Smooth muscle cell (in vitro differentiated cells): Measurements from ENCODE around the gene PDE1C. TPM values are rescaled to one million over a fixed set of nuclear protein-coding genes. Genes with fewer than 3 reads are reported as not detected.

ENCODE experiments used
- DNase-seq: peaks from one replicate; lab custom pipeline; 2025; ENCODE audit not compliant: unreplicated experiment; lab: John Stamatoyannopoulos, UW
- H2AFZ ChIP-seq: fragments of 200-600 bp; sonication (generic); 2 replicates; pipeline ENCODE4 v1.6.0; 2016; ENCODE audit warnings: antibody characterized with exemption, low read depth, mild to moderate bottlenecking
- H3F3A ChIP-seq: fragments of 200-600 bp; sonication (generic); 2 replicates; pipeline ENCODE4 v1.6.0; 2017; ENCODE audit warnings: antibody characterized with exemption, low read depth
- H3K27ac ChIP-seq: fragments of 200-600 bp; sonication (generic); 2 replicates; pipeline ENCODE4 v1.5.1; 2016; ENCODE audit warnings: low read depth, mild to moderate bottlenecking
- H3K27me3 ChIP-seq: fragments of 200-600 bp; sonication (generic); 2 replicates; pipeline ENCODE4 v1.6.1; 2016; ENCODE audit warnings: low read depth, mild to moderate bottlenecking
- H3K36me3 ChIP-seq: fragments of 200-600 bp; sonication (generic); 2 replicates; pipeline ENCODE4 v1.5.1; 2016; ENCODE audit warnings: low read depth
- H3K4me1 ChIP-seq: fragments of 200-600 bp; sonication (generic); 2 replicates; pipeline ENCODE4 v1.5.1; 2016; ENCODE audit warnings: low read depth
- H3K4me2 ChIP-seq: fragments of 200-600 bp; sonication (generic); 2 replicates; pipeline ENCODE4 v1.6.0; 2016; ENCODE audit warnings: mild to moderate bottlenecking
- H3K4me3 ChIP-seq: fragments of 200-600 bp; sonication (generic); 2 replicates; pipeline ENCODE4 v1.5.1; 2016; ENCODE audit warnings: mild to moderate bottlenecking
- H3K79me2 ChIP-seq: fragments of 200-600 bp; sonication (generic); 2 replicates; pipeline ENCODE4 v1.6.0; 2016; ENCODE audit warnings: low read depth, mild to moderate bottlenecking
- H3K9ac ChIP-seq: fragments of 200-600 bp; sonication (generic); 2 replicates; pipeline ENCODE4 v1.6.0; 2016; ENCODE audit warnings: low read depth
- H3K9me3 ChIP-seq: fragments of 200-600 bp; sonication (generic); replicated peaks from 2 replicates; pipeline ENCODE4 v1.5.1; 2016; ENCODE audit warnings: low read depth
- H4K20me1 ChIP-seq: fragments of 200-600 bp; sonication (generic); 2 replicates; pipeline ENCODE4 v1.6.0; 2016; ENCODE audit warnings: low read depth
- CTCF ChIP-seq: fragments of 200-600 bp; sonication (generic); IDR thresholded peaks from 2 replicates; pipeline ENCODE4 v1.5.1; 2017; ENCODE audit warnings: borderline replicate concordance, mild to moderate bottlenecking, antibody characterized with exemption; ENCODE audit not compliant: insufficient read depth, poor library complexity, severe bottlenecking
- WGBS: methylation state at CpG from one replicate; pipeline ENCODE4 v1.1.7; 2016; ENCODE audit warnings: low lambda C conversion rate; 5-methylcytosine and 5-hydroxymethylcytosine counted together
- polyA plus RNA-seq: library from polyadenylated mRNA; unstranded; fragments of >200 nt; fragmentation: Nextera tagmentation; extraction: Ambion mirVana; gene quantifications from 2 replicates; pipeline ENCODE4 v1.2.1, GENCODE V29; 2016
- total RNA-seq: library from RNA; depleted of rRNA; stranded (reverse); fragments of >200 nt; gene quantifications from 2 replicates; pipeline ENCODE4 v1.2.3, GENCODE V29; 2014

PDE1C gene
- total and polyA plus RNA-seq, 2 experiments from 2014 or later, result 1.2 to 6.9 TPM

GRCh38 chr7:32091608-32092210 is 21.5 kb upstream of the PDE1C start:
- H3K4me2 ChIP-seq, result no peak overlapping the region
- no peak overlapping the region for H2AFZ ChIP-seq
- H3K9me3 ChIP-seq, result no peaks in the 10 kb centered on the region
- H3K27me3 ChIP-seq, result peaks cover 2% of the 10 kb centered on the region
- DNase-seq, result no peak
- H3K27ac ChIP-seq, result no peak overlapping the region
- no peaks in the 10 kb centered on the region for H3K4me1 ChIP-seq
- no peak overlapping the region for H3K9ac ChIP-seq
- WGBS, result 71% methylated on average over 4 of the region's 4 CpGs
- H3K4me3 ChIP-seq, result no peak overlapping the region
- no peaks in the 10 kb centered on the region for H3K79me2 ChIP-seq
- H3K36me3 ChIP-seq, result no peaks in the 10 kb centered on the region
- no peaks in the 10 kb centered on the region for H4K20me1 ChIP-seq
- no peak for TF ChIP-seq CTCF
- no peaks in the 10 kb centered on the region for H3F3A ChIP-seq

- H4K20me1 ChIP-seq, result no peaks in the 10 kb centered on the region
- no peaks in the 10 kb centered on the region for H3K36me3 ChIP-seq
- H3K4me3 ChIP-seq, result no peak overlapping the region
- H3K9ac ChIP-seq, result no peak overlapping the region
- no peaks in the 10 kb centered on the region for H3K79me2 ChIP-seq
- peaks cover 2% of the 10 kb centered on the region for H3K27me3 ChIP-seq
- H3K4me2 ChIP-seq, result no peak overlapping the region
- TF ChIP-seq CTCF, result no peak
- no peak overlapping the region for H3K27ac ChIP-seq
- H3K4me1 ChIP-seq, result no peaks in the 10 kb centered on the region
- no peak for DNase-seq
- no peak overlapping the region for H2AFZ ChIP-seq
- no peaks in the 10 kb centered on the region for H3F3A ChIP-seq
- no peaks in the 10 kb centered on the region for H3K9me3 ChIP-seq
Observed at GRCh38 chr7:32089678-32090077, 19.5 kb upstream of the PDE1C start.

GRCh38 chr7:32089256-32089655 is 19.0 kb upstream of the PDE1C start:
- H3F3A ChIP-seq, result no peaks in the 10 kb centered on the region
- H3K4me2 ChIP-seq, result no peak overlapping the region
- H3K79me2 ChIP-seq, result no peaks in the 10 kb centered on the region
- H3K27ac ChIP-seq, result no peak overlapping the region
- no peaks in the 10 kb centered on the region for H3K36me3 ChIP-seq
- no peak for TF ChIP-seq CTCF
- H3K4me3 ChIP-seq, result no peak overlapping the region
- no peaks in the 10 kb centered on the region for H3K4me1 ChIP-seq
- H4K20me1 ChIP-seq, result no peaks in the 10 kb centered on the region
- no peaks in the 10 kb centered on the region for H3K9me3 ChIP-seq
- no peak overlapping the region for H3K9ac ChIP-seq
- no peak for DNase-seq
- H3K27me3 ChIP-seq, result peaks cover 2% of the 10 kb centered on the region
- 75% methylated on average over 5 of the region's 5 CpGs for WGBS
- H2AFZ ChIP-seq, result no peak overlapping the region

DNA sequence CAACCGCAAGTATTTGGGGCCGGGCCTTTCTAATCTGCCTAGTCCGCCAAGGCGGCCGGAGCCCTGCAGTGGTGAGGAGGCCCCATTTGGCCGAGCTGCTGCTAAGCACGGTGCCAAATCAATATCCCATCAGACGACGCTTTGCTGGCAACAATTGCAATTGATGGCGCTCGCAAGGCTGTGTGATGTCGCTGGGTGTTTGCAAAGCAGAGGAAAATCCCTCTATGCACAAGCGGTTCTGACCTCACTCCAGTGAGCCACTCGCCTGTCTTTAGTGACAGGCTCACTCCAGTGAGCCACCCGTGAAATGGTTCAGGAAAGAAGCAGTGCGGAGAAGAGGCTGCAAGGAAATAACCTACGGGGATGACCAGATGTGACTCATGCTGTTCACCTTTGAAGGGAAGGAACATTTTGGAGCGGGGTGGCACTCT is 18.3 kb upstream of the PDE1C start:
- Histone ChIP-seq H3K4me2 (no peak overlapping the region), H3K36me3 (no peaks in the 10 kb centered on the region), H2AFZ (no peak overlapping the region), H3K9ac (no peak overlapping the region), H3K79me2 (no peaks in the 10 kb centered on the region), H3K27me3 (peaks cover 2% of the 10 kb centered on the region), H3K4me3 (no peak overlapping the region), H3K4me1 (no peaks in the 10 kb centered on the region), H3K27ac (no peak overlapping the region), H3F3A (no peaks in the 10 kb centered on the region), H3K9me3 (no peaks in the 10 kb centered on the region), H4K20me1 (no peaks in the 10 kb centered on the region)
- 78% methylated on average over 18 of the region's 18 CpGs for WGBS
- no peak for TF ChIP-seq CTCF
- DNase-seq, result no peak
